Inferior parietal cortex (tissue), 1 donor: ENCODE measurements around the gene MPRIP.

Source experiments
- DNase-seq: peaks from one replicate; pipeline ENCODE4 v3.0.0-alpha.2; 2016; ENCODE audit errors: extremely low spot score

Gene MPRIP

GRCh38 chr17:17028059-17028877 lies 14.0 kb upstream of the MPRIP start:
- no peak for DNase-seq

GRCh38 chr17:17028878-17029535 lies 13.2 kb upstream of the MPRIP start:
- DNase-seq, result no peak

GRCh38 chr17:17029938-17030337 lies 12.3 kb upstream of the MPRIP start:
- DNase-seq, result no peak

- DNase-seq, result no peak
Observed at GRCh38 chr17:17030515-17031211, 11.6 kb upstream of the MPRIP start.

GRCh38 chr17:17032131-17032692 lies 10.0 kb upstream of the MPRIP start:
- peak; percentile 64 for DNase-seq

GRCh38 chr17:17033466-17033865 lies 8.8 kb upstream of the MPRIP start:
- no peak for DNase-seq

GRCh38 chr17:17034026-17034425 lies 8.2 kb upstream of the MPRIP start:
- DNase-seq, result no peak

GRCh38 chr17:17034496-17035075 lies 7.7 kb upstream of the MPRIP start:
- no peak for DNase-seq

GRCh38 chr17:17035490-17035889 lies 6.8 kb upstream of the MPRIP start:
- no peak for DNase-seq

GRCh38 chr17:17035920-17036523 lies 6.2 kb upstream of the MPRIP start:
- no peak for DNase-seq

- DNase-seq, result no peak
Observed at GRCh38 chr17:17036524-17036998, 5.7 kb upstream of the MPRIP start.

- no peak for DNase-seq
Observed at GRCh38 chr17:17039911-17040310, 2.3 kb upstream of the MPRIP start.

- DNase-seq, result peak; percentile 57
Observed at GRCh38 chr17:17041018-17041521, 1.2 kb upstream of the MPRIP start.

- peak; percentile 95 for DNase-seq
Observed at GRCh38 chr17:17041571-17042383, 480 bp upstream of the MPRIP start.

GRCh38 chr17:17042851-17043460 lies 699 bp downstream of the MPRIP start:
- DNase-seq, result no peak

- no peak for DNase-seq
Observed at GRCh38 chr17:17043461-17044271, 1.4 kb downstream of the MPRIP start.

GRCh38 chr17:17044846-17045561 lies 2.7 kb downstream of the MPRIP start:
- DNase-seq, result peak; percentile 34

- no peak for DNase-seq
Observed at GRCh38 chr17:17048106-17048505, 5.8 kb downstream of the MPRIP start.
